GM21717 (cell line): ENCODE data around the gene MYEOV.

Experiments used
- ATAC-seq: cut with Tn5 transposase; IDR thresholded peaks from one replicate; pipeline ENCODE4 v1.9.1; 2021; ENCODE audit warnings: mild to moderate bottlenecking, moderate library complexity; ENCODE audit not compliant: unreplicated experiment

The MYEOV gene

DNA sequence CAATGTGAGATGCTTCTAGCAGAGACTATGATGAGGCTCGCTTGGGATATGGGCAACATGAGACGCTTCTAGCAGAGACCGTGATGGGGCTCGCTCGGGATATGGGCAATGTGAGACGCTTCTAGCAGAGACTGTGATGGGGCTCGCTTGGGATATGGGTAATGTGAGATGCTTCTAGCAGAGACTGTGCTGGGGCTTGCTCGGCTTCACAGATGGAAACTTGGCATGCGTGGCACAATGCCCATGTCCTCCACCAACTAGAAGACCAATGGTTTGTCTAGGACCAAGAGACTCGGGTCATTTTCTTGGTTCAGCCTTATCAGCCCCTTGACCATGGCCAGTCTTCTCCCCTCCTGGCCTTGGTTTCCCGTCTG lies 7.1 kb downstream of the MYEOV start:
- no peak for ATAC-seq

GRCh38 chr11:69301455-69302401 lies 7.8 kb downstream of the MYEOV start:
- no peak for ATAC-seq

- no peak for ATAC-seq
Observed at GRCh38 chr11:69302447-69303020, 8.6 kb downstream of the MYEOV start.

DNA sequence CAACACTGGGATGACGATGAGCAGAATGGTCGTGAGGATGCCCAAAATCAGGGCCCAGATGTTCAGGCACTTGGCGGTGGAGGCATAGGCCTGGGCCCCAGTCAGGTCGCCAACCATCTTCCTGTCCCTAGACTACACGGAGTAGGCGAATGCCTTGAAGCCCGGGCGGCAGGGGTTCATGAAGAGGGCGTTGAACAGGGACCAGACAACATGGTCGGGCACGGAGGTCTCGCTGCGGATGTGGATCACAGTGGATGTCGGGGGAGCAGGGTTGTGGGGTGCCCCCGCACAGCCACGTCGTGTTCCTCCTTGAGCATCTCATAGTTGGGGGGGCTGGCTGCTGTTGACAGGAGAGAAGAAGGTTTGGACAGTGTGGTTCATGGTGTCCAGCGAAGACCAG lies 9.5 kb downstream of the MYEOV start:
- no peak for ATAC-seq

DNA sequence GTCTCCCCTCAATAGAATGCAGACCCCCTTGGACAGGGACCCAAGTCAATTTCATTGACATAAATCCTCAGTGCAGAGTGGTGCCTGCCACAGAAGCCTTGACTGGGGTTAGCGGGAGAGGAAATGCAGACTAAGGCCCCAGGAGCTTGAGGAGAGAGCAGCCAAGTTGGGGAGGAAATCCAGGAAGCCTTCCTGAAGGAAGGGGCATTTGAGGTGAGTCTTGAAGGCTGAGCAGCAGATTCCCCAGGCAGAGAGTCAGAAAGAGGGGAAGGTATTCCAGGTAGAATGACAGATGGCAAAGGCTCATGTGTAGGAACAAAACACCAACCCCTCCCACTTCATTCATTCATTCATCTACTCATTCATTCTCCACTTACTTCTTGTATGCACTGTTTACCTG lies 10.3 kb downstream of the MYEOV start:
- ATAC-seq, result no peak

GRCh38 chr11:69304686-69305085 lies 10.7 kb downstream of the MYEOV start:
- ATAC-seq, result no peak

DNA sequence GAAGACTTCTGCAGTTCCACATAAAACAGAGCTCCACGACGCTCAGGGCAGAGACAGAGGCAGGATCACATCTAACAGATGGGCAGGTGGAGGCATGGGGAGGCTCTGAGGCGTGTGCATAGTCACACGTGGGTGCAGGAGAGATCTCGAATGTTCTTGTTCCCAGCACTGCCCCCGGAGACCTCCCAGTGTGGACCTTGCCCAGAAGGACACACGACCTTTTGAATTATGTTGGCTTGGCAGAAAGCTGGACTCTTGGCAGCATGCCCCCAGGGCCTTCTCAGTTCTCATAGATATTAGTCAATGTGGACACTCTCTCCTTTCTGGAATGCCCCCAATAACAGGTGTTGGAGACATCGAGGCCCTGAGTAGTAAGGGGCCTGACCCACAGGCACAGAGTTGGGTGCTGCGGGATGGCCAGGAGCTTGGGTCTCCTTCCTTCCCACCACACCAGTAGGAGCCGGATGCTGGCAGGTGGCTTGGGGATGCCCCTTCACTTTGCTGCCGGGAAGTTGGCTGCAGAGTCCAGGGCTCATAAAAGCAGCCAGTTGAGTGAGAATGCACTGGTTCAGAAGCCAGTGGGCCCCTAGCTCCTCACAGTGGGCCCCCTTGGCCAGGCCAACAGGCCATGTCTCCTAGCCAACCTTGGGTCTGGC lies 12.1 kb downstream of the MYEOV start:
- no peak for ATAC-seq

GRCh38 chr11:69306821-69307220 lies 12.9 kb downstream of the MYEOV start:
- ATAC-seq, result no peak

- no peak for ATAC-seq
Observed at GRCh38 chr11:69307421-69307820, 13.5 kb downstream of the MYEOV start.

GRCh38 chr11:69307871-69308431 lies 14.0 kb downstream of the MYEOV start:
- ATAC-seq, result no peak

DNA sequence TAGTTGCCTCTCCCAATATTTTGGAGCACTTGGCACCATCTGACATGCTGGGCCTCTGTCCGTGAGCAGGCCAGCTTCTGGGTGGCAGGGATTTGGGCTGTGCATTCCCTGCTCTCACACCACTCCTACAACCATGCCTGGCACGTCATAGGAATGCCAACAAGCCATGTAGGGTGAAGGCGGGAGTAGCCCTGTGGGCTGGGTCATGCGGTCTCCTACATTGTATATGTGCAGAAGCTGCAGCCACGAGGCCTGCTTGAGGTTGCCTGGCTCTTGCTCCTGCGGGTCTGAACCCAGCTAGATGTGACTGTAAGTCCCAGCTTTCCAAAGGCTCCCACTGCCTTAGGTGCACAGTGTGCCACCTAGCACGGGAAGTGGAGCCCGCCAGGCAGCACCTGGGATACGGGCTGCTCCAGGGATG lies 14.5 kb downstream of the MYEOV start:
- no peak for ATAC-seq

DNA sequence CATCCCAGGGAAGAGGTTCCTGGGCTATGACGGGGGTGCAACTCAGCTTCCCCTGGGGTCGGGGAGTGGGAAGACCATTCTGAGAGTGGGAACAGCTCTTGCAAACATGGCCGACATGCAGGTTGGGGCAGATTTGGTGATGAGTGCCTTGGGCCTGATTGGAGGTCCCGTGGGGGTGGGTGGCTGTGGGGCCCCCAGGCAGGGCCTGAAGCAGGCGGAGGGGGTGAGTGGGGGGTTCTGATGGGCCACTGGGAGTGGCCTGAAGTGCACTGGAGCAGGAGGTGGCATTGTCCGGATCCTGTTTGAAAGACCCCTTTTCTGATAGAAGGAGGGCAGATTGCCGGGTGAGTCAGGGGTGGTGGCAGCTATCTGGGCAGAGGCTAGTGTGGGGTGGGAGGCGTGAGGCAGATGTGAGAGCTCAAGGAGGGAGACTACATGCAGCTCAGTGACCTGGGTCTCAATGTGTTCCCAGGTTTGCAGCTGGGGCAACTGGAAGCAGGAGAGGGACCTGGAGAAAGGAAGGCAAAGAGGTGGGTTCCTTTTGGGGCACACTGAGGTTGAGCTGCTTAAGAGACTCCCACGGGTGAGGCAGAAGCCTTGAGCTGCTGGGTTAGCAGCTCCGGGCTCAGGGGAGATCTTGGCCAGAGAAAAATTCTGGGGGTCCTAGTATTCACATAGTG lies 15.1 kb downstream of the MYEOV start:
- ATAC-seq, result no peak

GRCh38 chr11:69309631-69310280 lies 15.8 kb downstream of the MYEOV start:
- ATAC-seq, result no peak

DNA sequence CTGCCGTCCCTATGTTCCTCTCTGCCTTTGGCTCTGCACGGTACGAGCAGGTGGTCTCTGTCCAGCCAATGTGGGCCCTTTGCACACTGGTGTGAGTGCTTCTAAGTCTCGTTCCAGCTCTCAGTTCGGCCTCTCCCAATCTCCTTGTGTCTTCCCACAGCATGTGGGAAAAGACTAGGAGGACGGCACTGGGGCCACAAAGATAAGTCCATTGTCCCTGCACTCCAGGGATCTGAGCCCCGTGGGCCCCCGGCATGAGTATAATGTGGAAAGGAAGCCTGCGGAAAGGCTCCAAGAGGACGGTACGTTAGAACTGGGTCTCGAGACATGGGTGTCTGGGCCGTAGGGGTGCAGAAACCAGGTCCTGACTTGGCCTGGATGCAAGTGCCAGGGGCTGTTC lies 16.4 kb downstream of the MYEOV start:
- ATAC-seq, result no peak

DNA sequence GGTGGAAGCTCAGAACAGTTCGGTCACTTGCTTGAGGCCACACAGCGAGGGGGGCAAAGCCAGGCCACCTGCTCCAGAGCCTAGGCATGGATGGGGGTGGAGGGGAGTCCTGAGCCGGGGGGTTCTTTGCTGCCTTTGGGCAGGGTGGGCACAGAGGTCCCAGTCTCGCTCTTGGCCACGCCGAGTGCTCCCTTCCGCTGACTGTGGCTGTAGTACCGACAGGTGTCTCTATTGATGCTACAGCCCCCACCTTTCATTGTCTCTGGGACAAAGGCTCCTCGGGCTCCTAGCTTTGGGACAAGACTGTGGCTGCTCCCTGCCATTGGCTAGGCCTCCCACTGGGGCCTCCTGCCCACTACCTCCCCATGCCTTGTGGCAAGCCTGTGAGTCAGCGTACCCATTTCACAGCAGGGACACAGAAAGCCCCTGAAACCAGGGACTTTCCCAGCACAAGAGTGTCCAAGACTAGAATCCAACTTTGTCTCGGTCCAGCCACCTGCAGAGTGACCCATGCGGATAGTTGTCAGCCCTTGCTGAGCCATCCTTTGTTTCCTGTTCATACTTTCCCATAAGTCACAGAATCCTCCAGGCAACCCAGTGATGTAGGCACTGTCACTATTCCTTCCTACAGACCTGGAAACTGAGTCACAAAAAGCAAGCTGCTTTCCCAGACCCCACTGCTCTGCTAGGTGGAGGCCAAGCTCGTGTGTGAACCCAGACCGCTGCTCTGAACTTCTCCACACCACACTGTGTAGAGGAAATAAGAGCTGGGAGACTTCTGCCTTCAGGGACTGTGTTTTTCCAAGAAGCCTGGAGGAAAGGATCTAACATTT lies 17.2 kb downstream of the MYEOV start:
- no peak for ATAC-seq

GRCh38 chr11:69311767-69312385 lies 17.9 kb downstream of the MYEOV start:
- ATAC-seq, result no peak

DNA sequence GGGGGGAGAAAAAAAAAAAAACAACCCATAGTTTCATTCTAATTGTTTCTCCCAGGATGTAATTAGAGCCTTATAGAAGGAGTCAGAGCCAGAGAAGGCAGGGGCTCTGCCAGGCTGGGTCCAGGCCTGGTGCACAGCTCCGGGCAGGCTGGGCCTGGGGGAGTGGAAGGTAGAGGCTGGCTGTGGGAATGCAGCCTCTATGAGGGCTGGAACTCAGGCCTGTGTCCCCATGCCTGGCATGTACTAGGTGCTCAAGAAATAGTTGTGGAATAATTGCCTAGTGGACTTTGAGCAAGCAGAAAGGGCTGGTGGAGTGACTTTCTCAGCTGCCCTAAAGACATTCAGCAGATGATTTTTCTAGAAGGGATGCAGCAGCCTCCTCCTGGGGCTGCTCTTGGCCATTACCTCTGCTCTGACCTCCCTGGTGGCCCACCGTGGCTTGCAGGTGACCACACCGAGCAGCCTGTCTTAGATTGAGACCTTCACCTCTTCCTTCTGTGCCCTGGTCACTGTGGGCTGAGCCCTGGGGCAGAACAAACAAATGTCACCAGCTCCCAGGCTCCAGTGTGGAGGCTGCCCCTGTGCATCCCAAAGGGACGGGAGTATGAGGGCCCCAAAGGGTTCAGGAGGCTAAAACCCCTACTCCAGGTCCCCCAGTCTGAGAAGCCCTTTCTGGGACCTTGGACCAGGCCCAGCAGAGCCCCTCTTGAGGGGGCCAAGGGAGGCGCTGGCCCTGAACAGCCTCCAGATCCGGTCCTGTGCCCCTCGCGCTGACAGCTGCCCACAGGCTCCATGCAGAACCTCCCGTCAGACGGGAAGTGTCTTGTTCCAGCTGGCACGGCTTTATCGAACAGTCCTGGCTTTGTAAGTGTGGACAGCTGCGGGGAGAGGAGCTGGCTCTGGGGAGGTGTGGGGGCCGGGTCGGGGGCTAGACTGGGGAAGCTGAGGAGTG lies 18.8 kb downstream of the MYEOV start:
- ATAC-seq, result no peak

- no peak for ATAC-seq
Observed at GRCh38 chr11:69313992-69314391, 20.0 kb downstream of the MYEOV start.
